HepG2 (cell line): ENCODE results near the gene MIX23. TPM values are rescaled to one million over a fixed set of nuclear protein-coding genes. Genes with fewer than 3 reads are reported as not detected.

Experiments
- AFF4 ChIP-seq: sonication (generic); formaldehyde crosslinking; IDR thresholded peaks from 2 replicates; pipeline ENCODE4 v1.4.0; 2020; ENCODE audit warnings: missing genetic modification reagents
- ATF1 ChIP-seq: IDR thresholded peaks from 2 replicates; pipeline ENCODE4 v1.6.1; 2016; ENCODE audit warnings: mild to moderate bottlenecking, control low read depth
- CEBPB ChIP-seq: IDR thresholded peaks from 2 replicates; pipeline ENCODE4 v1.6.1; 2011; ENCODE audit warnings: low read depth, low read length, improper control_type of control experiment, borderline replicate concordance
- CREB3 ChIP-seq: sonication (generic); formaldehyde crosslinking; IDR thresholded peaks from 2 replicates; pipeline ENCODE4 v1.5.0; 2020; ENCODE audit warnings: missing genetic modification reagents
- CREBL2 ChIP-seq: sonication (generic); formaldehyde crosslinking; IDR thresholded peaks from 2 replicates; pipeline ENCODE4 v1.8.1; 2023; ENCODE audit warnings: missing genetic modification reagents, mild to moderate bottlenecking, borderline replicate concordance
- GTF3A ChIP-seq: sonication (generic); formaldehyde crosslinking; conservative IDR thresholded peaks from 2 replicates; pipeline ENCODE4 v1.4.0; 2020; ENCODE audit warnings: mild to moderate bottlenecking, missing genetic modification reagents
- KDM5B ChIP-seq: sonication (generic); formaldehyde crosslinking; IDR thresholded peaks from 2 replicates; pipeline ENCODE4 v1.4.0; 2020; ENCODE audit warnings: missing genetic modification reagents, mild to moderate bottlenecking, borderline replicate concordance
- SP140L ChIP-seq: sonication (generic); formaldehyde crosslinking; IDR thresholded peaks from 2 replicates; pipeline ENCODE4 v1.4.0; 2020; ENCODE audit warnings: missing genetic modification reagents, borderline replicate concordance
- STAT6 ChIP-seq: sonication (generic); formaldehyde crosslinking; IDR thresholded peaks from 2 replicates; pipeline ENCODE4 v1.4.0; 2020; ENCODE audit warnings: missing genetic modification reagents, mild to moderate bottlenecking, borderline replicate concordance
- TCF7L2 ChIP-seq: IDR thresholded peaks from 2 replicates; pipeline ENCODE4 v1.6.1; 2011; ENCODE audit warnings: mild to moderate bottlenecking, low read depth, low read length, moderate library complexity
- TRIM24 ChIP-seq: sonication (generic); formaldehyde crosslinking; IDR thresholded peaks from 2 replicates; pipeline ENCODE4 v1.8.0; 2022; ENCODE audit warnings: mild to moderate bottlenecking, missing genetic modification reagents
- TSC22D2 ChIP-seq: sonication (generic); formaldehyde crosslinking; IDR thresholded peaks from 2 replicates; pipeline ENCODE4 v1.5.1; 2020; ENCODE audit warnings: missing genetic modification reagents, mild to moderate bottlenecking, borderline replicate concordance
- ZBTB7B ChIP-seq: sonication (generic); formaldehyde crosslinking; IDR thresholded peaks from 2 replicates; pipeline ENCODE4 v1.4.0; 2020; ENCODE audit warnings: missing genetic modification reagents
- ZNF207 ChIP-seq: fragments of 450-650 bp; IDR thresholded peaks from 2 replicates; pipeline ENCODE4 v1.6.1; 2016; ENCODE audit warnings: antibody characterized with exemption, borderline replicate concordance
- ZNF558 ChIP-seq: sonication (generic); formaldehyde crosslinking; IDR thresholded peaks from 2 replicates; pipeline ENCODE4 v1.9.0; 2022; ENCODE audit warnings: mild to moderate bottlenecking, missing genetic modification reagents, borderline replicate concordance
- ZNF616 ChIP-seq: sonication (generic); formaldehyde crosslinking; IDR thresholded peaks from 2 replicates; pipeline ENCODE4 v1.5.0; 2020; ENCODE audit warnings: low read depth, mild to moderate bottlenecking, missing genetic modification reagents
- ZNF670 ChIP-seq: sonication (generic); formaldehyde crosslinking; IDR thresholded peaks from 2 replicates; pipeline ENCODE4 v1.8.0; 2022; ENCODE audit warnings: mild to moderate bottlenecking, missing genetic modification reagents, borderline replicate concordance
- ZNF749 ChIP-seq: sonication (generic); formaldehyde crosslinking; IDR thresholded peaks from 2 replicates; pipeline ENCODE4 v1.8.0; 2022; ENCODE audit warnings: mild to moderate bottlenecking, missing genetic modification reagents, moderate library complexity, borderline replicate concordance
- ZNF770 ChIP-seq: sonication (generic); formaldehyde crosslinking; IDR thresholded peaks from 2 replicates; pipeline ENCODE4 v1.5.0; 2020; ENCODE audit warnings: mild to moderate bottlenecking, missing genetic modification reagents
- polyA plus RNA-seq, 8 experiments: library from polyadenylated mRNA; depleted of rRNA in 3 of 8; stranded (reverse) in 7 of 8; unstranded in 1 of 8; fragments of >200 nt; fragmentation: Illumina TruSeq in 4 of 8; extraction: Trizol in 4 of 8; gene quantifications; 2 replicates each; pipeline versions ENCODE4 v1.2.1 to v1.2.3, GENCODE V29; 2011 to 2016; ENCODE audit warnings: low read depth in 4 of 8, missing spikeins in 1 of 8, mixed read lengths in 1 of 8; ENCODE audit not compliant: insufficient read depth in 1 of 8
- total RNA-seq, 5 experiments: library from RNA; depleted of rRNA; stranded (reverse); fragments of >200 nt; fragmentation: Illumina TruSeq; extraction: Trizol; gene quantifications; 2 replicates each; pipeline ENCODE4 v1.2.3, GENCODE V29; 2016; ENCODE audit warnings: low read depth in 1 of 5

The MIX23 gene
- total and polyA plus RNA-seq, 2 of the 13 experiments (the other 11 are each of a cell fraction or from before 2014, with no cell fraction given) = 20.0 to 152 TPM

GRCh38 chr3:122382888-122383666, at the start of gene MIX23 (continued):
- TF ChIP-seq CREB3 (CRISPR knock-in tag) (0 out of 2 replicates have a peak, but pooled peaks have one; percentile 50), ZNF558 (peak; percentile 72; the same call in 1 of the 2 replicates), TCF7L2 (no peak), ZNF670 (no peak), ZNF770 (CRISPR knock-in tag) (no peak; the same call in none of the 2 replicates), TRIM24 (CRISPR knock-in tag) (no peak), ZNF749 (CRISPR knock-in tag) (no peak), ZNF207 (no peak), GTF3A (CRISPR knock-in tag) (peak; percentile 88; the same call in 1 of the 2 replicates), CEBPB (no peak), STAT6 (CRISPR knock-in tag) (no peak), SP140L (CRISPR knock-in tag) (no peak; the same call in 1 of the 2 replicates), TSC22D2 (CRISPR knock-in tag) (no peak), AFF4 (no peak; the same call in 1 of the 2 replicates), KDM5B (CRISPR knock-in tag) (peak; percentile 95), ZBTB7B (CRISPR knock-in tag) (peak; percentile 73), CREBL2 (CRISPR knock-in tag) (no peak), ZNF616 (CRISPR knock-in tag) (peak; percentile 64; the same call in 1 of the 2 replicates), ATF1 (0 out of 2 replicates have a peak, but pooled peaks have one; percentile 40)
